Liver (tissue), 3 donors: Measurements from ENCODE around the gene PITPNC1.

ENCODE experiments used
- ATF3 ChIP-seq: IDR thresholded peaks from 2 replicates; pipeline ENCODE4 v1.6.1; 2016; ENCODE audit warnings: antibody characterized with exemption
- CTCF ChIP-seq: fragments of 150-350 bp; IDR thresholded peaks from 2 replicates; pipeline ENCODE4 v1.5.1; 2017; ENCODE audit warnings: improper control_type of control experiment, low read depth, low read length; ENCODE audit not compliant: missing input control
- EGR1 ChIP-seq, 2 donors: IDR thresholded peaks; 2 replicates each; pipeline ENCODE4 v1.6.1; 2016 to 2018; ENCODE audit warnings: antibody characterized with exemption in 2 of 2, low read depth in 2 of 2
- FOXA1 ChIP-seq: IDR thresholded peaks from 2 replicates; pipeline ENCODE4 v1.6.1; 2016; ENCODE audit warnings: antibody characterized with exemption
- HNF4G ChIP-seq: IDR thresholded peaks from 2 replicates; pipeline ENCODE4 v1.6.1; 2016; ENCODE audit warnings: antibody characterized with exemption
- JUND ChIP-seq, 2 donors: IDR thresholded peaks; 2 replicates each; pipeline ENCODE4 v1.6.1; 2016; ENCODE audit warnings: antibody characterized with exemption in 2 of 2
- MAX ChIP-seq: IDR thresholded peaks from 2 replicates; pipeline ENCODE4 v1.6.1; 2016; ENCODE audit warnings: antibody characterized with exemption
- RAD21 ChIP-seq, 2 donors: IDR thresholded peaks; 2 replicates each; pipeline ENCODE4 v1.6.1; 2016; ENCODE audit warnings: antibody characterized with exemption in 2 of 2, mild to moderate bottlenecking in 2 of 2
- REST ChIP-seq: IDR thresholded peaks from 2 replicates; pipeline ENCODE4 v1.6.1; 2016; ENCODE audit warnings: antibody characterized with exemption, mild to moderate bottlenecking
- SP1 ChIP-seq: IDR thresholded peaks from 2 replicates; pipeline ENCODE4 v1.6.1; 2018; ENCODE audit warnings: antibody characterized with exemption, mild to moderate bottlenecking
- TAF1 ChIP-seq: conservative IDR thresholded peaks from 2 replicates; pipeline ENCODE4 v1.6.1; 2016; ENCODE audit warnings: antibody characterized with exemption, mild to moderate bottlenecking
- YY1 ChIP-seq: IDR thresholded peaks from 2 replicates; pipeline ENCODE4 v1.6.1; 2016; ENCODE audit warnings: antibody characterized with exemption, mild to moderate bottlenecking
- ZBTB33 ChIP-seq: IDR thresholded peaks from 2 replicates; pipeline ENCODE4 v1.6.1; 2016; ENCODE audit warnings: antibody characterized with exemption
- donor health status: healthy.
- donor health status: healthy.

- TF ChIP-seq REST (no peak), CTCF (no peak), EGR1 (IDR thresholded peaks at IDR 0.05; ENCODE audit: low read depth in 2 of 2) (no peak), ZBTB33 (no peak), SP1 (peak; percentile 45), YY1 (peak; percentile 22), RAD21 (IDR thresholded peaks at IDR 0.05) (no peak), MAX (peak; percentile 41), TAF1 (no peak), JUND (IDR thresholded peaks at IDR 0.05) (no peak), ATF3 (no peak), HNF4G (peak; percentile 81), FOXA1 (no peak)
These were observed 40.2 kb upstream of the PITPNC1 start for GRCh38 chr17:67336859-67337258.
